ENCODE measurements around the gene NSL1.

DNA sequence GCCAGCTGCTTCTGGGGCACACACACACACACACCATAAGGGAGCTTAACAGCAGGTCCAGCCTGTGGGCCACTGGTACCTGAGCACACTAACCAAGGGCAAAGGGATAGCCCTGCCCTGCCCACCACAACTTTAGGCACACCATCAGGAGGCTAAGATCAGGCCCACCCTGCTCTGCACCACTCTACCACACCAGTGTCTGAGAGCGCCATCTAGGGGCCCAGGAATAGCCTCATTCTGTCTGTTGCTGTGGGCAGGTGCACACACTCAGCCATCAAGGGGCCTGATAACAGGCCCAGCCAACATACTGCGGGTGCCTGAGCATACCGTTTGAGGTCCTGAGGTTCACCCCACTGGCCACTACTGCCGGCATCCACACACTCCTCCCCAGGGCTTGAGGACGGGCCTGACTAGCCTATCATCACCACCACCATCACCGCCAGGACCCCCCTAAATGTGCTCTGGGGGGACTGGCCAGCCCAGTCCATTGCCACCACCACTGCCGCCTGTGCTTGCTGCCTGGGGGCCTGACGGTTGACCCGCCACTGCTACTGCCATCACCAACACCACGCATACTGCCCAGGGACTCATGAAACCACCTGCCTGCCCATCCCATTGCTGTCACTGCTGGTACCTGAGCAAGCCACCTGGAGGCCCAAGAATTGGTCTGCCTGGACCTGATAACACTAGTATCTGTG is 31.3 kb downstream of the NSL1 start:
- TF ChIP-seq, protein P1, sequence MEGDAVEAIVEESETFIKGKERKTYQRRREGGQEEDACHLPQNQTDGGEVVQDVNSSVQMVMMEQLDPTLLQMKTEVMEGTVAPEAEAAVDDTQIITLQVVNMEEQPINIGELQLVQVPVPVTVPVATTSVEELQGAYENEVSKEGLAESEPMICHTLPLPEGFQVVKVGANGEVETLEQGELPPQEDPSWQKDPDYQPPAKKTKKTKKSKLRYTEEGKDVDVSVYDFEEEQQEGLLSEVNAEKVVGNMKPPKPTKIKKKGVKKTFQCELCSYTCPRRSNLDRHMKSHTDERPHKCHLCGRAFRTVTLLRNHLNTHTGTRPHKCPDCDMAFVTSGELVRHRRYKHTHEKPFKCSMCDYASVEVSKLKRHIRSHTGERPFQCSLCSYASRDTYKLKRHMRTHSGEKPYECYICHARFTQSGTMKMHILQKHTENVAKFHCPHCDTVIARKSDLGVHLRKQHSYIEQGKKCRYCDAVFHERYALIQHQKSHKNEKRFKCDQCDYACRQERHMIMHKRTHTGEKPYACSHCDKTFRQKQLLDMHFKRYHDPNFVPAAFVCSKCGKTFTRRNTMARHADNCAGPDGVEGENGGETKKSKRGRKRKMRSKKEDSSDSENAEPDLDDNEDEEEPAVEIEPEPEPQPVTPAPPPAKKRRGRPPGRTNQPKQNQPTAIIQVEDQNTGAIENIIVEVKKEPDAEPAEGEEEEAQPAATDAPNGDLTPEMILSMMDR (IDR thresholded peaks at IDR 0.05), result no peak
- no peak for TF ChIP-seq POLR2A (IDR thresholded peaks at IDR 0.05)

Data from tibial nerve (tissue), 3 donors.